C4-2B (cell line): Measurements from ENCODE around the gene CFHR4.

Experiments
- ZFX ChIP-seq: fragments of 450-650 bp; IDR thresholded peaks from 2 replicates; pipeline ENCODE4 v1.6.1; 2017
- TF ChIP-seq, protein P1 (sequence below): fragments of 450-650 bp; conservative IDR thresholded peaks from 2 replicates; pipeline ENCODE4 v1.5.1; 2017; ENCODE audit warnings: mild to moderate bottlenecking

DNA sequence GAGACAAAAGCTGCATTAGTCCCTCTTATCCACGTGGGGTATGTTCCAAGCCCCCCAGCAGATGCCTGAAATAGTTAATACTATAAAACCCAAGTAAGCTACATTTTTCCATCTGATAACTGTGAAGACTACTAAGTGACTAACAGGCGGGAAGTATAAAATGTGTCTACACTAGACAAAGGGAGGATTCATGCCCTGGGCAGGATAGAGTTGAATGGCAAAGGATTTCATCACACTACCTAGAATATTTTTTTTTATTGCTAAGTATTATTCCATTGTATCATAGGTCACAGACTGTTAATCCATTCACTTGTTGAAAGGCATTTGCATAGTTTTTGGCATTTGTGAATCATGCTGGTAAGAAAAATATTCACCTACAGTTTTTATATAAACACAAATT is 26.4 kb upstream of the CFHR4 start:
- TF ChIP-seq, protein P1, sequence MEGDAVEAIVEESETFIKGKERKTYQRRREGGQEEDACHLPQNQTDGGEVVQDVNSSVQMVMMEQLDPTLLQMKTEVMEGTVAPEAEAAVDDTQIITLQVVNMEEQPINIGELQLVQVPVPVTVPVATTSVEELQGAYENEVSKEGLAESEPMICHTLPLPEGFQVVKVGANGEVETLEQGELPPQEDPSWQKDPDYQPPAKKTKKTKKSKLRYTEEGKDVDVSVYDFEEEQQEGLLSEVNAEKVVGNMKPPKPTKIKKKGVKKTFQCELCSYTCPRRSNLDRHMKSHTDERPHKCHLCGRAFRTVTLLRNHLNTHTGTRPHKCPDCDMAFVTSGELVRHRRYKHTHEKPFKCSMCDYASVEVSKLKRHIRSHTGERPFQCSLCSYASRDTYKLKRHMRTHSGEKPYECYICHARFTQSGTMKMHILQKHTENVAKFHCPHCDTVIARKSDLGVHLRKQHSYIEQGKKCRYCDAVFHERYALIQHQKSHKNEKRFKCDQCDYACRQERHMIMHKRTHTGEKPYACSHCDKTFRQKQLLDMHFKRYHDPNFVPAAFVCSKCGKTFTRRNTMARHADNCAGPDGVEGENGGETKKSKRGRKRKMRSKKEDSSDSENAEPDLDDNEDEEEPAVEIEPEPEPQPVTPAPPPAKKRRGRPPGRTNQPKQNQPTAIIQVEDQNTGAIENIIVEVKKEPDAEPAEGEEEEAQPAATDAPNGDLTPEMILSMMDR: no peak
- TF ChIP-seq ZFX: no peak
